ENCODE measurements around the gene CALY.

The CALY gene

GRCh38 chr10:133370030-133370786 is 33.5 kb upstream of the CALY start:
- TF ChIP-seq CTCF (IDR thresholded peaks at IDR 0.05): no peak

- no peak for TF ChIP-seq CTCF (IDR thresholded peaks at IDR 0.05)
Measured at GRCh38 chr10:133368153-133368552, 31.5 kb upstream of the CALY start.

- TF ChIP-seq CTCF (IDR thresholded peaks at IDR 0.05): no peak
Measured at GRCh38 chr10:133366751-133367150, 30.1 kb upstream of the CALY start.

GRCh38 chr10:133366130-133366478 is 29.4 kb upstream of the CALY start:
- no peak for TF ChIP-seq CTCF (IDR thresholded peaks at IDR 0.05)

- TF ChIP-seq CTCF (IDR thresholded peaks at IDR 0.05): no peak
Measured at GRCh38 chr10:133365461-133366129, 28.9 kb upstream of the CALY start.

- no peak for TF ChIP-seq CTCF (IDR thresholded peaks at IDR 0.05)
Measured at GRCh38 chr10:133364645-133365431, 28.1 kb upstream of the CALY start.

GRCh38 chr10:133362846-133363245 is 26.1 kb upstream of the CALY start:
- TF ChIP-seq CTCF (IDR thresholded peaks at IDR 0.05): no peak

Measured in LNCAP (cell line).